Measurements from ENCODE around the gene LNPEP.

DNA sequence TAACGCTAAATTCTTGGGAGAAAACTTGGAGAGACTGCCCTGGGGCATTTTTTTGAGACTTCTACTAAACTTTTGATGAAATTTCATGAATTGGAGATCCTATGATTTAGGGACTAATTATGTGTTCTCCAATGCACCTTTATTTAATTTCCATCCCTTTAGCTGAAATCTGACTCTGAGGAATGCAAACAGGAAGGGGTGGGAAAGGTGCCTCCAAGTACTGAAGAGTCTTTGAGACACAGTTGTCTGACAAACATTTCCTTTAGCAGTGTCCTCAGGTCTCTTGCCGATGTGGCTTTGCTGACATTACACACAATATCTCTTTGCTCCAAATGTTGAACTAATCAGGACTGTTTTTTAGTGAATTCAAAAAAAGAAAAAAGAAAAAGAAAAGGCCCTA lies 129.6 kb downstream of the LNPEP start:
- TF ChIP-seq EZH2 (IDR thresholded peaks at IDR 0.05; ENCODE audit: low read depth), result no peak
- TF ChIP-seq, protein P1, sequence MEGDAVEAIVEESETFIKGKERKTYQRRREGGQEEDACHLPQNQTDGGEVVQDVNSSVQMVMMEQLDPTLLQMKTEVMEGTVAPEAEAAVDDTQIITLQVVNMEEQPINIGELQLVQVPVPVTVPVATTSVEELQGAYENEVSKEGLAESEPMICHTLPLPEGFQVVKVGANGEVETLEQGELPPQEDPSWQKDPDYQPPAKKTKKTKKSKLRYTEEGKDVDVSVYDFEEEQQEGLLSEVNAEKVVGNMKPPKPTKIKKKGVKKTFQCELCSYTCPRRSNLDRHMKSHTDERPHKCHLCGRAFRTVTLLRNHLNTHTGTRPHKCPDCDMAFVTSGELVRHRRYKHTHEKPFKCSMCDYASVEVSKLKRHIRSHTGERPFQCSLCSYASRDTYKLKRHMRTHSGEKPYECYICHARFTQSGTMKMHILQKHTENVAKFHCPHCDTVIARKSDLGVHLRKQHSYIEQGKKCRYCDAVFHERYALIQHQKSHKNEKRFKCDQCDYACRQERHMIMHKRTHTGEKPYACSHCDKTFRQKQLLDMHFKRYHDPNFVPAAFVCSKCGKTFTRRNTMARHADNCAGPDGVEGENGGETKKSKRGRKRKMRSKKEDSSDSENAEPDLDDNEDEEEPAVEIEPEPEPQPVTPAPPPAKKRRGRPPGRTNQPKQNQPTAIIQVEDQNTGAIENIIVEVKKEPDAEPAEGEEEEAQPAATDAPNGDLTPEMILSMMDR (conservative IDR thresholded peaks at IDR 0.05), result no peak
